Measurements from ENCODE around the gene UBA6.

- TF ChIP-seq POLR2AphosphoS5 (IDR thresholded peaks at IDR 0.05; ENCODE audit: low read depth, low read length) (no peak), TAF1 (IDR thresholded peaks at IDR 0.05; ENCODE audit: borderline replicate concordance, insufficient read depth, low read length) (no peak)
These were observed 120.4 kb downstream of the UBA6 start for GRCh38 chr4:67580577-67580976.
